AG20443 (cell line): Measurements from ENCODE around the gene PCMTD2.

Source experiments
- DNase-seq: peaks from one replicate; pipeline ENCODE4 v3.0.0; 2012; ENCODE audit warnings: low spot score, mixed read lengths

Gene PCMTD2

GRCh38 chr20:64238851-64239387 is 16.6 kb upstream of the PCMTD2 start:
- no peak for DNase-seq

GRCh38 chr20:64239449-64240242 is 15.9 kb upstream of the PCMTD2 start:
- no peak for DNase-seq

GRCh38 chr20:64240243-64241015 is 15.1 kb upstream of the PCMTD2 start:
- DNase-seq = no peak

GRCh38 chr20:64241061-64241460 is 14.5 kb upstream of the PCMTD2 start:
- DNase-seq = no peak

- DNase-seq = no peak
Observed at GRCh38 chr20:64242003-64242796, 13.3 kb upstream of the PCMTD2 start.

GRCh38 chr20:64242797-64243475 is 12.6 kb upstream of the PCMTD2 start:
- no peak for DNase-seq

GRCh38 chr20:64244281-64244805 is 11.2 kb upstream of the PCMTD2 start:
- DNase-seq = no peak

- no peak for DNase-seq
Observed at GRCh38 chr20:64244870-64245603, 10.5 kb upstream of the PCMTD2 start.

GRCh38 chr20:64245746-64246595 is 9.6 kb upstream of the PCMTD2 start:
- DNase-seq = no peak

GRCh38 chr20:64246616-64247306 is 8.8 kb upstream of the PCMTD2 start:
- DNase-seq = no peak

- no peak for DNase-seq
Observed at GRCh38 chr20:64247307-64247618, 8.3 kb upstream of the PCMTD2 start.

- no peak for DNase-seq
Observed at GRCh38 chr20:64247970-64248841, 7.3 kb upstream of the PCMTD2 start.

GRCh38 chr20:64250027-64250426 is 5.5 kb upstream of the PCMTD2 start:
- DNase-seq = no peak

- no peak for DNase-seq
Observed at GRCh38 chr20:64253000-64253383, 2.6 kb upstream of the PCMTD2 start.

- DNase-seq = no peak
Observed at GRCh38 chr20:64253443-64253842, 2.1 kb upstream of the PCMTD2 start.

- no peak for DNase-seq
Observed at GRCh38 chr20:64254156-64254555, 1.4 kb upstream of the PCMTD2 start.

- DNase-seq = no peak
Observed at GRCh38 chr20:64254571-64255360, 782 bp upstream of the PCMTD2 start.
